Measurements from ENCODE around the gene CCDC57.

GRCh38 chr17:82161216-82161615, 51.4 kb downstream of the CCDC57 start:
- no peak for TF ChIP-seq CTCF (IDR thresholded peaks at IDR 0.05)
- TF ChIP-seq POLR2A (IDR thresholded peaks at IDR 0.05) = no peak

Data from thyroid gland (tissue), 4 donors.